GM12874 (cell line): ENCODE results near the gene CDKAL1.

ENCODE experiments used
- TF ChIP-seq, protein P1 (sequence below): IDR thresholded peaks from 2 replicates; pipeline ENCODE4 v1.5.1; 2011; ENCODE audit warnings: low read depth, mild to moderate bottlenecking, control low read depth, low read length, moderate library complexity; ENCODE audit not compliant: insufficient read depth

Gene CDKAL1

DNA sequence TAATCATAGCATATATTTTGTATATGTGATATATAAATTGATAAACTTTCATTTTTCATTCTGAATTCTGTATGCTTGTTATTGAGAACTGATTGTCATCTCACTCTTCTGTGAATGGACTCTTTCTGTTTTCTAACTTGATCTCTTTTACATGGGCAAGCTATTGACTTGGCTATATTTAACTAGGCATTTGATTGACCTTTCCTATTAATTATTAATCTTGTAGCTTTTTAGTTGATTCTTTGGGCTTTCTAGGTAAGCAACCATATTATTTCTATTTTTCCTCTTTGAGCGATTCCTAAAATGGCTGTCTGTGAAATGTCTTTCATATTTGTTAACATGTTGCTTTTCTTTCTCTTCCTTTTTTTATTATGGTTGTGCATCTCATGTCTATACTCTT, 347.1 kb downstream of the CDKAL1 start:
- TF ChIP-seq, protein P1, sequence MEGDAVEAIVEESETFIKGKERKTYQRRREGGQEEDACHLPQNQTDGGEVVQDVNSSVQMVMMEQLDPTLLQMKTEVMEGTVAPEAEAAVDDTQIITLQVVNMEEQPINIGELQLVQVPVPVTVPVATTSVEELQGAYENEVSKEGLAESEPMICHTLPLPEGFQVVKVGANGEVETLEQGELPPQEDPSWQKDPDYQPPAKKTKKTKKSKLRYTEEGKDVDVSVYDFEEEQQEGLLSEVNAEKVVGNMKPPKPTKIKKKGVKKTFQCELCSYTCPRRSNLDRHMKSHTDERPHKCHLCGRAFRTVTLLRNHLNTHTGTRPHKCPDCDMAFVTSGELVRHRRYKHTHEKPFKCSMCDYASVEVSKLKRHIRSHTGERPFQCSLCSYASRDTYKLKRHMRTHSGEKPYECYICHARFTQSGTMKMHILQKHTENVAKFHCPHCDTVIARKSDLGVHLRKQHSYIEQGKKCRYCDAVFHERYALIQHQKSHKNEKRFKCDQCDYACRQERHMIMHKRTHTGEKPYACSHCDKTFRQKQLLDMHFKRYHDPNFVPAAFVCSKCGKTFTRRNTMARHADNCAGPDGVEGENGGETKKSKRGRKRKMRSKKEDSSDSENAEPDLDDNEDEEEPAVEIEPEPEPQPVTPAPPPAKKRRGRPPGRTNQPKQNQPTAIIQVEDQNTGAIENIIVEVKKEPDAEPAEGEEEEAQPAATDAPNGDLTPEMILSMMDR, result no peak

DNA sequence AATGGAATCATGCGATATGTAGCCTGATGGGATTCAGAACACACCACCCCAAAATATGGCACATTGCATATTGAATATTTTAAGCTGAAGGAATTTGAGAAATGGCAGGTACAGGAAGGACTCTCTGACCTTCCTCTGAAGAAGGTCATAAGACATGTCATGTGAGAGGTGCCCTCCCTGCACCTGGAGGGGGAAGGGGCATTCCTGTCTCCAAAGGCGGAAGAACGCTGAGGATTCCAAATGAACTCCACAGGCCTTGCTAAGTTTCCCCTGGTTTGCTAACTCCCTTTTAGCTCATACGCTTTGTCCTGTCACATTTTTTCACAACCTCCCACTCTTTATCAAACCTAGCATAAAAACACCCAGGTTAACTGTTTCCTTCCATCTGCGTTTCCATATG, 347.8 kb downstream of the CDKAL1 start:
- TF ChIP-seq, protein P1, result no peak

DNA sequence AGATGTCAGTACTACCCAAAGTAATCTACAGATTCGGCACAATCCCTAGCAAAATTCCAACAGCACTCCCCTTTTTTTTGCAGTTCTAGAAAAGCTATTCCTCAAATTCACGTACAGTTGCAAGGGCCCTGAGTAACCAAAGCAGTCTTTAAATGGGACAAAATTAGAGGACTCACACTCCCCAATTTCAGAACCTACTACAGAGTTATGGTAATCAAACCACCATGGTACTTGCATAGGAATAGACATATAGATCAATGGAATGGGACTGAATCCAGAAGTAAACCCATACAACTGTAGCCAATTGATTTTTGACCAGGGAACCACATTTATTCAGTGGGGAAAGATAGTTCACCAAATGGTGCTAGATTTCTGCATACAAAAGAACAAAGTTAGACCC, 350.8 kb downstream of the CDKAL1 start:
- TF ChIP-seq, protein P1, result no peak

DNA sequence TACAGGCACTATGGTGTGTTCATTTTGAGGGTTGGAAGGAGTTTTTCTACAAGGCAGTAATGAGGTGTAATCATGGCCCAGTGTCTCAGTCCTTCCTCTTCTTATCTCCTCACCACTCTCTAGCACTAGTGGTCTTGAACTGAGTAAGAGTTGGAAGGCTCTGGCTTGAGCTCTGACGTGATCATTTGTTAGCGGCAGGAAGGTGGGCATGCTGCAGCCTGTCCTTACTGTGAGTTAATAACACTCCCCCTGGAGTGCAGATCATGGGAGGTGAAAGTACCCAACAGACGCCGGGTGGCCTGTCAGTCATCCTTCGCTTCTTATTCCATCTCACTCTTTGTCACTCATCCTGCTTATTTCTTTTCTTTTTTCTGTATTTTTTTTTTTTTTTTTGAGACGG, 356.9 kb downstream of the CDKAL1 start:
- TF ChIP-seq, protein P1, result no peak

DNA sequence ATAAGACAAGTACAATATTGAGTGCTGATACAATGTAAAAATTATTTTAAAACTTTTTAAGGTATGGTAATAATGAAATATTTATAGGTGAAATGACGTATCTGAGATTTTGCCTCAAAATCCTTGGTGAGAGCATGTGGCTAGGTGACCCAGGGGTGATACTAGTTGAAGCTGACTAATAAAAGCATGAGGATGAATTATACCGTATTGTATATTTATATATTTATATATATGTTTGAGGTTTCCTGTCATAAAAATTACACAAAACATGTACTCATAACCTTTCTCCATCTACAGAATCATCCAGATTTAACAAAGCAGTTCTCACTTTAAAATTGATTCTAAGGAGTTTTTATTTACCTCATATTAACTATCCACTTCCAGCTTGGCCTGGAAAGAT, 358.1 kb downstream of the CDKAL1 start:
- TF ChIP-seq, protein P1, result no peak

DNA sequence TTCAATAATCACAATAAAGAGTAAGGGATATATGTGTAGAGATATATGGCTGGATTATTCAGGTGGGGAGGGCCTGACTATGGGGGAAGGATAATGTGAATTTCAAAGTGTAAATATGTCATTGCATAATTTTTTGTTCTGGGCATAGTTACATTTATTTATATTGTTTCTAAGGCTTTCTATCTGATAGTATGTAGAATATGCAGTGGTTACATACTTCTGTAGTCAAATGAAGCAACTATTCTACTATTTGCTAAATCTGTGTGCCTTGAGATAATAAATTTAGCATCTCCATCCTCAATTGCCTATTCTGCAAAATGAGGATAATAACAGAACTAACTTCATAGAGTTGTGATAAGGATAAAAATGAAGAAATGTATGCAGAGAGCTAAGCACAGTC, 359.2 kb downstream of the CDKAL1 start:
- TF ChIP-seq, protein P1, result no peak

DNA sequence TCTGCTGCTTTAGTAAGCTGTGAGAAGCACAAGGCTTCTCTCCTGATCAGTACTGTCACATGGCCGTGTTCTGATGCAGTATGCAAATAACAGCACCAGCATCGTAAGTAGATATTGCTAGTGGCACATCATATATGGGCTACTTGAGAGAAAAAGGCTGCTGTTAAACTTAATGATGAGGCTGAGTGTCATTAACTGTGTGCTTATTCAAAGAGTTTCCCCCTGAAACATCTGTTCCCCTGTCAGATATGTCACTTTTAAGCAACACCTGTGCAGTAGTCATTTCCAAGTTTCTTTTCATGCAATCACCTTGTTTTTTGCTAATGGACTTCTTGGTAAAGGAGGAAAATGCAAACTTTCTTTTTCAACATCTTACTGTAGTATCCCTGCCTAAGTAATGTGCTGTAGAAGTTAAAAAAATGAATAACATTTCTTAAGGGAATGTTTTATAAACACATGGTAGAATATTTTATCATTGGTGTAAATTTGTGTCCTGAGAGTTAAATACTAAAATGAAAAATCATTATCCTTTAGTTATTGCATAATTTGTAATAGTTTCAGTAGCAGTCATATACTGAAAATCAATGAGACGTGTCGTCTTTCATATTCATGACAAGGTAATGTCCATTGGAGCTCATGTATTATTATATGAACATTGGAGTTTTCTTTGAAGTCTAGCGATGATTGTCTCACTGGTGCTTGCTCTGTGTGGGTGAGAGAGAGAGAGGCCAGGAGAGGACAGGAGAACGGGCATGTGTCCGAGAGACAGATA, 366.3 kb downstream of the CDKAL1 start:
- TF ChIP-seq, protein P1, result no peak
